ENCODE data around the gene DDX10.
"Not testable (repeated sequence)": the region's sequence is repeated elsewhere in the genome, so short reads cannot be mapped to it uniquely, and the experiment has no call there.

The DDX10 gene

GRCh38 chr11:108780119-108780518 lies 115.2 kb downstream of the DDX10 start:
- DNase-seq = no peak

DNA sequence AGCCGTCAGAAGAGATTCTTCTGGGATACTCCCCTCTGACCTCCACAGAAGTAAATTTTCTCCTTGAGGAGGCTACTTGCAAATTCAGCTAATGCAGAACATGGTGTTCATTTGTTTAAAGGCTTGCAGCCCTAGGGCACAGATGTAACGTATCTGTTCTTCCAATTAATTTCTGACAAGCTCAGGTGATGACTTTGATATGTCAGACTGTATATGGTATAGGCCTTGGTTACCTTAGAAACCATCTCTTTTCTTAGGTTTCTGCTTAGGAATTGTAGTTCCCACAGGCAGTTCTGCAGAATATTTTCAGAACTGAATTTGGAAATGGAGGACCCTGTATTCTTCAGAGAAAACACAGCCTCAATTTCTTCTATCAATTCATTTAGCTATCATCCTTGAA lies 117.1 kb downstream of the DDX10 start:
- DNase-seq = no peak

GRCh38 chr11:108786281-108786990 lies 121.6 kb downstream of the DDX10 start:
- no peak for DNase-seq

GRCh38 chr11:108787105-108787504 lies 122.2 kb downstream of the DDX10 start:
- DNase-seq = no peak

DNA sequence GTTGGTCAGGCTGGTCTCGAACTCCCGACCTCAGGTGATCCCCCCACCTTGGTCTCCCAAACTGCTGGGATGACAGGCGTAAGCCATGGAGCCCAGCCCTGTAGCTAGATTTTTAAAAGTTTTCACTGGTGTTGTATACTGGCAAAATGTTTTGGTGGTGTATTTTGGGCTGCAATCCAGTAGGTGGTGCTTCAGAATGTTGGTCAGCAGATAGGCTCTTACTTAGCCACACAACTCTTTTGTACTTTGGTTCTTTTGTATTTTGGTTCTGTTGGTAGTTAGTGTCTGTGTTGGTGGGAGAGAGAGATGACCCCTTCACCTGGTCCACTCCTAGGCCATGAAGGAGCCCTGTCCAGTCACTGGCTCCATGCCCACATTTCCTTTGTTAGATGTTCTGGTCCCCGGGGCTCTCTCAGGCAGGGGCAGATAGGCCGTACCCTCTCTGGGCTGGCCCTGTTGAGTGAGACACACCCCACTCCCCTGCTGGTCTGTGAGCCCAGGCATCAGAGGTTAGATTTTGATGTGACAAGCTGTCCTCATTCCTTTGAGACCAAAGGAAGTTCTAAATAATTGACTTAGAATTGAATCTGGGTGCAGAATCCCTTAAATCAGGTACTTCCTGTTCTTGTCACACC lies 123.8 kb downstream of the DDX10 start:
- DNase-seq = no peak

DNA sequence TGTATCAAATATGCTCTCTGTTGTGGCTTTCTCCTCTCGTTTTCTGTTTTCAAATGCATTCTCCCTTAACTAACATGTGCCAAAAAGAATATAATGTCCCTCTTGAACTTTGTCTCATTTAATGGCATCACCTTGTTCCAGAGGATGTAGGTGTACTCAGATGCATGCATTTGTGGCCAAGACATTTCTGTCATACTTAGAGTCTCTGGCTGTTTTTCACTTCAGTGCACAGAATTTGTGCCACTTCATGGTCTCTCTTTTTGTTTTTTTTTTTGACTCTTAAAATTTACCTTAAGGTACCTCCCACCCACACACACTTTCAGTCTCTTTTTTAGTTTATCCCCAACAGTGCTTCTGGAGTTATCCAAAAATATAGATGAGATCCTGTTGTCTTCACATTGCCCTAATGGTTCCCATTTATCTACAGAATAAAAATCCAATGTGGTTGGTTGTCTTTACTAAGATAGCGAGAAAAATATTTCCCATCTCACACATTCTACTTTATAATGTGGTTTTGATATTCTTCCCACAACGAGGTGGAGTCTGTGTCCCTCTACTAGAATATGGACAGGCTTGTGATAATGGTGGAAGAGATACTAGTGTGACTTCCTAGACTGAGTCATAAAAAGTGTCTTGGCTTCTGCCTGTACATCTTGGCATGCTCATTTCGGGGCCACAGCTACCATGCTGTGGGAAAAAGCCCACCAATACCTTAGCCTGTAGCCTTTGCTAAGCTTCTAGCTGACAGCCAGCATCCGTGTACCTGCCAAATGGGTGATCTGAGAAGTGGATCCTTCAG lies 125.8 kb downstream of the DDX10 start:
- no peak for DNase-seq

- DNase-seq = no peak
Observed at GRCh38 chr11:108793138-108793537, 128.3 kb downstream of the DDX10 start.

DNA sequence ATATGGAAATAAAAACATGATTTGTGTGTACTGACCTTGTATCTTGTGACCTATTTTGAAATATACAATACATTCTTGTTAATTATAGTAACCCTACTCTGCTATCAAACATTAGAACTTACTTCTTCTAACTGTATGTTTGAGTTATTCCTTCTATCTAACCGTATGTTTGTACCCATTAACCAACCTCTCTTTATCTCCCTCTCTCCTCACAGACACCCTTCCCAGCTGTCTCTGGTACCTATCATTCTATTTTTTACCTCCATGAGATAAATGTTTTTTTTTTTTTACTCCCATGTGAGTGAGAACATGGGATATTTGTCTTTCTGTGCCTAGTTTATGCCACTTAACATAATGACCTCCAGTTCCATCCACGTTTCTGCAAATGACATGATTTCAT lies 128.7 kb downstream of the DDX10 start:
- no peak for DNase-seq

DNA sequence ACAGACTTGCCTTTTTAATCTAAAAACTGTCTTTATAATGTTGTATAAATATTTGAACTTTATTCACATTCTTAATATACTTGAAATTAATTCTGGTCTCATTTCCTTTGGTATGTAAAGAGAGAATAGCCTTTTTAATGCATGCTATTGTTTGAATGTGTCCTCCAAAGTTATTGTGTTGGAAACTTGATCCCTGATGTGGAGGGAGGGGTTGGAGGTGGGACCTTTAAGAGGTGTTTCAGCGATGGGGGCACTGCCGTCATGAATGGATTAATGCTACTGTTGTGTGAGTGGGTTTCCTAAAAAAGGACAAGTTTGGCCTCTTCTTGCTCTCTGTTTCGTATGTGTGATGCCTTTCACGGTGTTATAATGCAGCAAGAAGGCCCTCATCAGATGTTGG lies 131.7 kb downstream of the DDX10 start:
- no peak for DNase-seq

DNA sequence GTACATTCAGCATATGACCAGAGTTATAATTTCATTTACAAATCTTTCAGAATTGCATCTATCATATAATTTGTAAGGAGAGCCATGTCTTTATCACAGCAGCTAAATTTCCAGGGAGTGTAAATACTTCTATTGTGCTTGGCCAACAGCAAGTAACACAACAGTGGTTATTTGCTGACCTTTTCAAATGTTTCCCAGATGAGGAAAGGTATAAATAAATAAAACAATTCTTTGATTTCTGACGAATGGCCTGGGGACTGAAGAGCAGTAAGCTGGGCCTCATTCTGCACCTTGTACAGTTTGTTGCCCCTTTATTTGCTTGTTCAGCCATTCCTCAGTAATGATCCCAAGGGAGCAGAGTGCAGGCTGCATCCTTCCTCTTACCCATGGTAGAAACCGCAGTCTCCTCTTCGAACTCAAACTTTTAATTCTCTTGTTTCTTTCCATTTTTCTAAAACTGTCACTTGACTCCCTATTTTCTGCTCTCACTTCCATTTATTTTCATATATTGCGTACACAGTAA lies 132.8 kb downstream of the DDX10 start:
- DNase-seq = no peak

- no peak for DNase-seq
Observed at GRCh38 chr11:108802492-108802891, 137.6 kb downstream of the DDX10 start.

DNA sequence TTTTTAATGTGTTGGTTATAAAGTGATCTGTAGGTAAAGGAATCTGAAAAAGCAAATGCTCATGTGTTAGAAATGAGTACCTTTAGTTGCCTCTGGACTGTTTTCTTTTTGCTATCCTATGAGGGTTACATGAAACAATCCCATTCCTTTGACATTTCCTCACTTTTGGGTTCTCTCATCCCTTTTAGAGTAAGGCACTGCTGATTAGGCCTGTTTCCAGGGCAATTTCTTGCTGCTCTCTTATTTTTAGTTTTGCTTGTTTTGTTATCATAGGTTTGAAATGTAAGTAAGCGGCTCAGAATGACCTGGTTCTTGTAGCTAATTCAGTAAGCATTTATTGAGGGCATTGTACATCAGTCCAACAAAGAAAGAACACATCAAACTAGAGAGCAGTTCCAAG lies 138.9 kb downstream of the DDX10 start:
- no peak for DNase-seq

- DNase-seq = no peak
Observed at GRCh38 chr11:108804511-108804910, 139.6 kb downstream of the DDX10 start.

GRCh38 chr11:108805030-108805429 lies 140.2 kb downstream of the DDX10 start:
- DNase-seq = no peak

DNA sequence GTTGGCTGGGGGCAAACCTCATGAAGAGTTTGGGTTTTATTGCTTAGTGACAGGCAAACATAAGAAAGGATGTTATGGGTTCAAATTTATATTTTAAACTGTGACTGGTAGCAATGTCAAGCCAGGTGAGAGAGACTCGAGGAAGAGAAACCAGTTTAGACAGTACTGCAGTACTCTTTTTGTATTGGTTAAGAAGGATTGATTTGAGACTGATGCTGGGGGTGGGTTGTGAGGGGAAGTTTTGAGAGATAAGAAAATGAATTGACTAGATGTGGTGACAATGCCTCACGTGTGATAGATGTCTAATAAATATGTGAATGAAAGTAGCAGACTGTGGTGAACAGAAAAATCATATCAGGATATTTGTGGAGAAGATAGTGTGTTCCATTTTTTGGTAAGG lies 142.4 kb downstream of the DDX10 start:
- no peak for DNase-seq

GRCh38 chr11:108813086-108813485 lies 148.2 kb downstream of the DDX10 start:
- DNase-seq = no peak

GRCh38 chr11:108817976-108818375 lies 153.1 kb downstream of the DDX10 start:
- no peak for DNase-seq

GRCh38 chr11:108818971-108819370 lies 154.1 kb downstream of the DDX10 start:
- no peak for DNase-seq

- DNase-seq = no peak
Observed at GRCh38 chr11:108819957-108820356, 155.1 kb downstream of the DDX10 start.

DNA sequence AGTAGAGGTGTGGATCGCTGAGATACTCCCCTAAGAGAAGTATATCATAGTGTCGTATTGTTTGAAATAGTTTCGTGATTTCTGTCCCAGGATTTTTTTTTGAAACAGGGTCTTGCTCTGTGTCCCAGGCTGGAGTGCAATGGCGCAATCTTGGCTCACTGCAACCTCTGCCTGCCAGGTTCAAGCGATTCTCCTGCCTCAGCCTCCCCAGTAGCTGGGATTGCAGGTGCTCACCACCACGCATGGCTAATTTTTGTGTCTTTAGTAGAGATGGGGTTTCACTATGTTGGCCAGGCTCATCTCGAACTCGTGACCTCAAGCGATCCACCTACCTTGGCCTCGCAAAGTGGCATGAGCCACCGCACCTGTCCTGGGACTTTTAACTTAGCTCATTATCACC lies 159.1 kb downstream of the DDX10 start:
- DNase-seq = not testable (repeated sequence)

DNA sequence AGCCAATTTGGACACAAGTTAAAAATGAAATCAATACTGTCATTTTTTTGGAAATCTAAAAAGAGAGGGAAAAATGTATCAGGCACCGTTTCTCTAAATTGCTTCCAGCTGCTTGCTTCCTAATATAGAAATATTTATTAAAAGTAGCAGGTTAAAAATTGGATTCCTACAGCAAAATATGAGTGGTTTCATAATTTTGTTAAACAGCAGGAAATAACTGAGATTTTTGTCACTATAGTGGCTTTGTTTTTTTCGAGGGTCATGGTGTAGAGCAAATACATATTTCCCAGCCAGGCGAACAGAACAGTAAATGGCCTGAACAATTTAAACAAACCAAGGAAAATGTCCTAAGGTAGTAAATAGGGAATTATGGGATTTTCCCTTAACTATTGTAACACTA lies 159.7 kb downstream of the DDX10 start:
- no peak for DNase-seq

DNA sequence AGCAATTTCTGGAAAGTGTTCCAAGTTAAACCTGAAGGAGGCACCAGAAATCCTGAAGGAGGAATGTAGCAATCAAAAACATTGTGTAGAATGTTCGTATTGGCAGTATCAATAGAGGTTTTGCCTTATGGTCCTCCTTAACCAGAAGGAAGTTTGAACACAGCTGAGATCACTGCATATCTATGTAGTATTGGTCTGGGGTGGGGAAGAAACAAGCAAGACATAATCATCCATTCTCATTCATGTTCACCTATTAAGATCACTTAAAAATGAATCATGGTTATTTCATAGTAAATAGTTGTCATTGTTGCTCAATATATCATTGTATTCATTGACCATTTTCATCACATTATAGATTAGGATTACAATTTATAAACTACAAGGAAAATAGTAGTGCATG lies 160.5 kb downstream of the DDX10 start:
- no peak for DNase-seq

- DNase-seq = no peak
Observed at GRCh38 chr11:108826136-108826535, 161.3 kb downstream of the DDX10 start.

DNA sequence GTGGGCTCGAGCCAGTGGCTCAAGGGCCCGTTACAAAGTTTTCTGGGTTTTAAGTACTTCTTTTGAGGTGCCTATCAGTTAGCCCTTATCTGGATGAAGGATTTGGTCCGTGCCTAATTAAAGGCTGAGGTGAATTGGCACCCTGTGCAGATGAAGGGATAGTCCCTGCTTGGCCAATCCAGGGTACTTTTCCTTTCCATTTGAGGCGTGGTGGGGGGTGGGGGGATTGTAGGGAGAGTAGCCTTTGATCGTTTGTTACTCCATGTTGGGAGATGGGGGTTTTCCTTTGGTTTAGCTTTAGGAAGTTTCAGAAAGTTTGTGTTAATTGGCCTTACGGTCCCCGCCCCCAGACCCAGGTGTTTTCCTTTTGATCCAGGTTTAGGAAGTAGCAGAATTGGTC lies 170.8 kb downstream of the DDX10 start:
- no peak for DNase-seq
